HepG2 (cell line): ENCODE data around the gene TMC2. TPM values are rescaled to one million over a fixed set of nuclear protein-coding genes. Genes with fewer than 3 reads are reported as not detected.

ENCODE experiments used
- ATAC-seq: fragments of 200-7000 bp; cut with Tn5 transposase; 3 replicates; pipeline ENCODE4 v1.9.1; 2020; ENCODE audit warnings: mild to moderate bottlenecking, moderate library complexity
- BruUV-seq: library from RNA; stranded (reverse); fragments of 400-500 nt; replicated peaks from 2 replicates; lab custom pipeline; 2021; lab: Mats Ljungman, UMichigan
- CTCF ChIA-PET: fragments of 300-600 bp; formaldehyde crosslinking; extraction: SDS; loops from one replicate; lab custom pipeline; 2021; ENCODE audit warnings: low total read pairs, inconsistent platforms, low intra/inter-chr PET ratio; lab: Yijun Ruan, JAX
- POLR2A ChIA-PET: fragments of 350-600 bp; sonication (Branson Sonifier 250); formaldehyde crosslinking; loops from one replicate; lab custom pipeline; 2020; ENCODE audit warnings: antibody characterized with exemption, inconsistent platforms; lab: Yijun Ruan, JAX
- DNase-seq: peaks from one replicate; pipeline ENCODE4 v3.0.0-alpha.2; 2015; ENCODE audit warnings: low spot score
- FAIRE-seq: peaks from 3 replicates; lab custom pipeline; 2011; peaks lifted over from hg19 to GRCh38; lab: Jason Lieb, UNC
- H2AFZ ChIP-seq: one replicate; pipeline ENCODE4 v1.6.1; 2011; ENCODE audit warnings: low read length, inconsistent platforms
- H3K27ac ChIP-seq: fragments of 300-600 bp; 3 replicates; pipeline ENCODE4 v1.8.0; 2011; ENCODE audit warnings: mixed run types, mild to moderate bottlenecking, mixed read lengths, low read length, inconsistent platforms; ENCODE audit not compliant: insufficient read depth; ENCODE audit errors: extremely low read length
- H3K27me3 ChIP-seq, 2 experiments: fragments of 200-600 bp in 1 of 2; 2 replicates in 1 of 2; 3 replicates in 1 of 2; pipeline versions ENCODE4 v1.6.0 to v1.8.0; 2011; ENCODE audit warnings: low read length in 2 of 2, mild to moderate bottlenecking in 2 of 2, moderate library complexity in 2 of 2, inconsistent platforms in 1 of 2; ENCODE audit not compliant: insufficient read depth in 2 of 2, control insufficient read depth in 1 of 2
- H3K36me3 ChIP-seq, 2 experiments: fragments of 200-600 bp in 1 of 2; replicated peaks in 1 of 2; 2 replicates in 1 of 2; 3 replicates in 1 of 2; pipeline versions ENCODE4 v1.5.1 to v1.8.0; 2011; ENCODE audit warnings: low read length in 2 of 2, inconsistent platforms in 1 of 2; ENCODE audit not compliant: insufficient read depth in 2 of 2, control insufficient read depth in 1 of 2
- H3K4me1 ChIP-seq: 2 replicates; pipeline ENCODE4 v1.5.1; 2012; ENCODE audit warnings: low read length, inconsistent platforms; ENCODE audit not compliant: insufficient read depth
- H3K4me2 ChIP-seq: 2 replicates; pipeline ENCODE4 v1.6.0; 2011; ENCODE audit warnings: low read depth, low read length, inconsistent platforms
- H3K4me3 ChIP-seq, 3 experiments: fragments of 200-600 bp in 1 of 3; sonication (generic), shearing (Covaris generic) in 1 of 3; replicated peaks in 1 of 3; 2 replicates each; pipeline ENCODE4 v1.5.1; 2011 to 2016; ENCODE audit warnings: low read length in 3 of 3, inconsistent platforms in 2 of 3, low read depth in 2 of 3, mild to moderate bottlenecking in 2 of 3, control low read depth in 1 of 3, mixed read lengths in 1 of 3; ENCODE audit not compliant: insufficient read depth in 1 of 3
- H3K79me2 ChIP-seq: one replicate; pipeline ENCODE4 v1.6.1; 2011; ENCODE audit warnings: low read length, inconsistent platforms; ENCODE audit not compliant: insufficient read depth
- H3K9ac ChIP-seq: 2 replicates; pipeline ENCODE4 v1.6.0; 2011; ENCODE audit warnings: mild to moderate bottlenecking, low read depth, low read length, inconsistent platforms; ENCODE audit not compliant: insufficient read depth
- H3K9me3 ChIP-seq: 2 replicates; pipeline ENCODE4 v1.5.1; 2012; ENCODE audit warnings: mild to moderate bottlenecking, low read length
- H4K20me1 ChIP-seq: 2 replicates; pipeline ENCODE4 v1.6.0; 2011; ENCODE audit warnings: inconsistent platforms, mild to moderate bottlenecking, low read length, moderate library complexity; ENCODE audit not compliant: insufficient read depth
- ATF7-NPFF ChIP-seq: sonication (generic); formaldehyde crosslinking; IDR thresholded peaks from 2 replicates; pipeline ENCODE4 v1.8.1; 2023; ENCODE audit warnings: mild to moderate bottlenecking, low read depth, missing genetic modification reagents, moderate library complexity
- CENPBD1 ChIP-seq: sonication (generic); formaldehyde crosslinking; IDR thresholded peaks from 2 replicates; pipeline ENCODE4 v1.8.0; 2022; ENCODE audit warnings: missing genetic modification reagents, low read depth, mild to moderate bottlenecking, borderline replicate concordance
- FOXA1 ChIP-seq, 2 experiments: fragments of 450-650 bp in 1 of 2; sonication (generic) in 1 of 2; formaldehyde crosslinking in 1 of 2; IDR thresholded peaks; 2 replicates each; pipeline versions ENCODE4 v1.4.0 to v1.6.1; 2016 to 2020; ENCODE audit warnings: missing genetic modification reagents in 1 of 2
- HCFC1 ChIP-seq: fragments of 150-350 bp; IDR thresholded peaks from 2 replicates; pipeline ENCODE4 v1.6.1; 2014; ENCODE audit warnings: low read depth, low read length
- HNRNPL ChIP-seq: fragments of 200-400 bp; formaldehyde crosslinking; IDR thresholded peaks from 2 replicates; pipeline ENCODE4 v1.6.1; 2017; ENCODE audit warnings: mild to moderate bottlenecking, low read depth, low read length
- MED1 ChIP-seq: sonication (generic); formaldehyde crosslinking; IDR thresholded peaks from 2 replicates; pipeline ENCODE4 v1.4.0; 2020; ENCODE audit warnings: missing genetic modification reagents
- NONO ChIP-seq, 2 experiments: fragments of 450-650 bp in 1 of 2; sonication (generic) in 1 of 2; formaldehyde crosslinking in 1 of 2; IDR thresholded peaks in 1 of 2; conservative IDR thresholded peaks in 1 of 2; 2 replicates each; pipeline versions ENCODE4 v1.6.1 to v1.8.0; 2017 to 2022; ENCODE audit warnings: mild to moderate bottlenecking in 1 of 2, missing genetic modification reagents in 1 of 2, moderate library complexity in 1 of 2
- NPAS2 ChIP-seq: sonication (generic); formaldehyde crosslinking; IDR thresholded peaks from 2 replicates; pipeline ENCODE4 v1.8.0; 2022; ENCODE audit warnings: mild to moderate bottlenecking, missing genetic modification reagents, borderline replicate concordance
- POLR2AphosphoS2 ChIP-seq: IDR thresholded peaks from 2 replicates; pipeline ENCODE4 v1.6.1; 2011; ENCODE audit warnings: low read depth, low read length, improper control_type of control experiment
- POLR2G ChIP-seq: fragments of 200-400 bp; formaldehyde crosslinking; IDR thresholded peaks from 2 replicates; pipeline ENCODE4 v1.6.1; 2018; ENCODE audit warnings: mild to moderate bottlenecking, low read depth, low read length, moderate library complexity
- PTBP1 ChIP-seq: fragments of 200-400 bp; formaldehyde crosslinking; IDR thresholded peaks from 2 replicates; pipeline ENCODE4 v1.6.1; 2018; ENCODE audit warnings: low read length, low read depth; ENCODE audit not compliant: poor library complexity, severe bottlenecking
- ZNF552 ChIP-seq: sonication (generic); formaldehyde crosslinking; IDR thresholded peaks from 2 replicates; pipeline ENCODE4 v1.9.0; 2022; ENCODE audit warnings: missing genetic modification reagents, mild to moderate bottlenecking, borderline replicate concordance
- ZNF572 ChIP-seq: sonication (generic); formaldehyde crosslinking; IDR thresholded peaks from 2 replicates; pipeline ENCODE4 v1.5.1; 2020; ENCODE audit warnings: mild to moderate bottlenecking, missing genetic modification reagents
- ZNF781 ChIP-seq: sonication (generic); formaldehyde crosslinking; IDR thresholded peaks from 2 replicates; pipeline ENCODE4 v1.5.1; 2020; ENCODE audit warnings: borderline replicate concordance, mild to moderate bottlenecking, missing genetic modification reagents; ENCODE audit errors: not compliant biosample characterization
- ZNF816 ChIP-seq: sonication (generic); formaldehyde crosslinking; IDR thresholded peaks from 2 replicates; pipeline ENCODE4 v1.8.0; 2022; ENCODE audit warnings: missing genetic modification reagents, mild to moderate bottlenecking, borderline replicate concordance
- ZSCAN21 ChIP-seq: sonication (generic); formaldehyde crosslinking; IDR thresholded peaks from 2 replicates; pipeline ENCODE4 v1.8.0; 2022; ENCODE audit warnings: mild to moderate bottlenecking, missing genetic modification reagents, moderate library complexity, borderline replicate concordance
- ZSCAN22 ChIP-seq: sonication (generic); formaldehyde crosslinking; IDR thresholded peaks from 2 replicates; pipeline ENCODE4 v1.4.0; 2020; ENCODE audit warnings: mild to moderate bottlenecking, missing genetic modification reagents
- WGBS: methylation state at CpG from one replicate; pipeline ENCODE4 v1.1.6; 2017; ENCODE audit warnings: low lambda C conversion rate; 5-methylcytosine and 5-hydroxymethylcytosine counted together
- in situ Hi-C: cut with HindIII; loops from 2 replicates; pipeline ENCODE4 v1.10.0; 2017; ENCODE audit warnings: low pct_unique_long_range_greater_than_20kb; ENCODE audit not compliant: extremely low pct_ligation_motif_present
- intact Hi-C: fragments of 100-400 bp; cut with micrococcal nuclease; formaldehyde crosslinking; loops from one replicate; pipeline ENCODE4 v1.10.0; 2022; ENCODE audit not compliant: unreplicated experiment
- polyA plus RNA-seq, 8 experiments: library from polyadenylated mRNA; depleted of rRNA in 3 of 8; stranded (reverse) in 7 of 8; unstranded in 1 of 8; fragments of >200 nt; fragmentation: Illumina TruSeq in 4 of 8; extraction: Trizol in 4 of 8; gene quantifications; 2 replicates each; pipeline versions ENCODE4 v1.2.1 to v1.2.3, GENCODE V29; 2011 to 2016; ENCODE audit warnings: low read depth in 4 of 8, missing spikeins in 1 of 8, mixed read lengths in 1 of 8; ENCODE audit not compliant: insufficient read depth in 1 of 8
- total RNA-seq, 5 experiments: library from RNA; depleted of rRNA; stranded (reverse); fragments of >200 nt; fragmentation: Illumina TruSeq; extraction: Trizol; gene quantifications; 2 replicates each; pipeline ENCODE4 v1.2.3, GENCODE V29; 2016; ENCODE audit warnings: low read depth in 1 of 5
- TF ChIP-seq, protein P1 (sequence below): sonication (generic); formaldehyde crosslinking; IDR thresholded peaks from 2 replicates; pipeline ENCODE4 v1.8.0; 2022; ENCODE audit warnings: missing genetic modification reagents, mild to moderate bottlenecking, moderate library complexity, borderline replicate concordance
- TF ChIP-seq, protein P2 (sequence below): sonication (generic); formaldehyde crosslinking; IDR thresholded peaks from 2 replicates; pipeline ENCODE4 v1.4.0; 2020; ENCODE audit warnings: missing genetic modification reagents, borderline replicate concordance

The TMC2 gene
- total and polyA plus RNA-seq, 2 of the 13 experiments (the other 11 are each of a cell fraction or from before 2014, with no cell fraction given) = not detected

GRCh38 chr20:2655331-2656116 lies 119.2 kb downstream of the TMC2 start:
- in situ Hi-C loops = no loop called here
- no TSS peak for BruUV-seq
- Histone ChIP-seq H3K9ac (no peak overlapping the region), H3K4me3 (0 out of 6 replicates have a peak overlapping the region, but pooled peaks of 1 of the 3 experiments have one; percentile 97), H3K79me2 (peaks cover 46% of the 10 kb centered on the region), H3K4me2 (peak overlapping the region; percentile 100), H3K36me3 (peaks cover 46 to 68% of the 10 kb centered on the region in 2 experiments), H2AFZ (no peak overlapping the region), H3K27ac (no peak overlapping the region), H3K27me3 (no peaks in the 10 kb centered on the region; a peak in 1 of 5 replicates), H3K9me3 (no peaks in the 10 kb centered on the region), H4K20me1 (peaks cover 58% of the 10 kb centered on the region), H3K4me1 (peaks cover 38% of the 10 kb centered on the region)
- CTCF ChIA-PET = no interaction called here
- POLR2A ChIA-PET = interaction anchor here (2.8 to 7.0 kb wide), 2 partner anchors 9 to 12 kb away, joined by 7 to 151 read pairs; partner anchors contain the start of gene IDH3B
- WGBS = 97% methylated on average over 17 of the region's 17 CpGs
- intact Hi-C loops = no loop called here
- DNase-seq = no peak
- no peak for FAIRE-seq
- no peak for ATAC-seq
- TF ChIP-seq NONO (IDR thresholded peaks at IDR 0.05) (no peak), NONO (CRISPR knock-in tag; conservative IDR thresholded peaks at IDR 0.05) (0 out of 2 replicates have a peak, but pooled peaks have one; percentile 18), HCFC1 (no peak), POLR2G (peak; percentile 27), ZNF552 (0 out of 2 replicates have a peak, but pooled peaks have one; percentile 16), ZNF781 (CRISPR knock-in tag) (no peak), ZNF816 (no peak), MED1 (no peak), ZSCAN22 (0 out of 2 replicates have a peak, but pooled peaks have one; percentile 1), ZNF572 (CRISPR knock-in tag) (no peak), ZSCAN21 (CRISPR knock-in tag) (no peak), PTBP1 (peak; percentile 39), ATF7-NPFF (CRISPR knock-in tag) (0 out of 2 replicates have a peak, but pooled peaks have one; percentile 36), HNRNPL (peak; percentile 42; the same call in 1 of the 2 replicates), POLR2AphosphoS2 (no peak), FOXA1 (IDR thresholded peaks at IDR 0.05) (no peak), FOXA1 (CRISPR knock-in tag; IDR thresholded peaks at IDR 0.05) (no peak), CENPBD1 (CRISPR knock-in tag) (no peak), NPAS2 (CRISPR knock-in tag) (no peak)
- TF ChIP-seq, protein P1, sequence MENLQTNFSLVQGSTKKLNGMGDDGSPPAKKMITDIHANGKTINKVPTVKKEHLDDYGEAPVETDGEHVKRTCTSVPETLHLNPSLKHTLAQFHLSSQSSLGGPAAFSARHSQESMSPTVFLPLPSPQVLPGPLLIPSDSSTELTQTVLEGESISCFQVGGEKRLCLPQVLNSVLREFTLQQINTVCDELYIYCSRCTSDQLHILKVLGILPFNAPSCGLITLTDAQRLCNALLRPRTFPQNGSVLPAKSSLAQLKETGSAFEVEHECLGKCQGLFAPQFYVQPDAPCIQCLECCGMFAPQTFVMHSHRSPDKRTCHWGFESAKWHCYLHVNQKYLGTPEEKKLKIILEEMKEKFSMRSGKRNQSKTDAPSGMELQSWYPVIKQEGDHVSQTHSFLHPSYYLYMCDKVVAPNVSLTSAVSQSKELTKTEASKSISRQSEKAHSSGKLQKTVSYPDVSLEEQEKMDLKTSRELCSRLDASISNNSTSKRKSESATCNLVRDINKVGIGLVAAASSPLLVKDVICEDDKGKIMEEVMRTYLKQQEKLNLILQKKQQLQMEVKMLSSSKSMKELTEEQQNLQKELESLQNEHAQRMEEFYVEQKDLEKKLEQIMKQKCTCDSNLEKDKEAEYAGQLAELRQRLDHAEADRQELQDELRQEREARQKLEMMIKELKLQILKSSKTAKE = 0 out of 2 replicates have a peak, but pooled peaks have one; percentile 35
- TF ChIP-seq, protein P2, sequence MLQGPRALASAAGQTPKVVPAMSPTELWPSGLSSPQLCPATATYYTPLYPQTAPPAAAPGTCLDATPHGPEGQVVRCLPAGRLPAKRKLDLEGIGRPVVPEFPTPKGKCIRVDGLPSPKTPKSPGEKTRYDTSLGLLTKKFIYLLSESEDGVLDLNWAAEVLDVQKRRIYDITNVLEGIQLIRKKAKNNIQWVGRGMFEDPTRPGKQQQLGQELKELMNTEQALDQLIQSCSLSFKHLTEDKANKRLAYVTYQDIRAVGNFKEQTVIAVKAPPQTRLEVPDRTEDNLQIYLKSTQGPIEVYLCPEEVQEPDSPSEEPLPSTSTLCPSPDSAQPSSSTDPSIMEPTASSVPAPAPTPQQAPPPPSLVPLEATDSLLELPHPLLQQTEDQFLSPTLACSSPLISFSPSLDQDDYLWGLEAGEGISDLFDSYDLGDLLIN = no peak
